Spleen (tissue), 7 donors: ENCODE measurements around the gene CCNB3.

Experiments used
- POLR2A ChIP-seq, 3 donors: fragments of 450-650 bp; IDR thresholded peaks; one replicate each; pipeline ENCODE4 v1.5.1; 2017; ENCODE audit warnings: antibody characterized with exemption in 3 of 3, mild to moderate bottlenecking in 1 of 3
- POLR2AphosphoS5 ChIP-seq, 3 donors: sonication (generic); formaldehyde crosslinking; IDR thresholded peaks; one replicate each; pipeline ENCODE4 v1.5.1; 2017; ENCODE audit warnings: antibody characterized with exemption in 3 of 3
- TF ChIP-seq, protein P1 (sequence below), 11 experiments: fragments of 200-600 bp in 7 of 11; fragments of 450-650 bp in 4 of 11; sonication (generic) in 4 of 11; IDR thresholded peaks in 8 of 11; conservative IDR thresholded peaks in 3 of 11; 1 replicate in 7 of 11; 2 replicates in 4 of 11; pipeline versions ENCODE4 v1.4.0 to v1.8.0; 2016 to 2021; ENCODE audit warnings: antibody characterized with exemption in 11 of 11, inconsistent platforms in 4 of 11, mild to moderate bottlenecking in 1 of 11
- donor health status: DM: no; HTN: no; CAD: no; lungs with moderate emphysema.
- donor health status: DM: no; HTN: no; CAD: no.
- donor health status: DM: no; HTN: no; CAD: no.

- TF ChIP-seq POLR2A (IDR thresholded peaks at IDR 0.05) (no peak), POLR2AphosphoS5 (IDR thresholded peaks at IDR 0.05) (no peak)
- TF ChIP-seq, protein P1, sequence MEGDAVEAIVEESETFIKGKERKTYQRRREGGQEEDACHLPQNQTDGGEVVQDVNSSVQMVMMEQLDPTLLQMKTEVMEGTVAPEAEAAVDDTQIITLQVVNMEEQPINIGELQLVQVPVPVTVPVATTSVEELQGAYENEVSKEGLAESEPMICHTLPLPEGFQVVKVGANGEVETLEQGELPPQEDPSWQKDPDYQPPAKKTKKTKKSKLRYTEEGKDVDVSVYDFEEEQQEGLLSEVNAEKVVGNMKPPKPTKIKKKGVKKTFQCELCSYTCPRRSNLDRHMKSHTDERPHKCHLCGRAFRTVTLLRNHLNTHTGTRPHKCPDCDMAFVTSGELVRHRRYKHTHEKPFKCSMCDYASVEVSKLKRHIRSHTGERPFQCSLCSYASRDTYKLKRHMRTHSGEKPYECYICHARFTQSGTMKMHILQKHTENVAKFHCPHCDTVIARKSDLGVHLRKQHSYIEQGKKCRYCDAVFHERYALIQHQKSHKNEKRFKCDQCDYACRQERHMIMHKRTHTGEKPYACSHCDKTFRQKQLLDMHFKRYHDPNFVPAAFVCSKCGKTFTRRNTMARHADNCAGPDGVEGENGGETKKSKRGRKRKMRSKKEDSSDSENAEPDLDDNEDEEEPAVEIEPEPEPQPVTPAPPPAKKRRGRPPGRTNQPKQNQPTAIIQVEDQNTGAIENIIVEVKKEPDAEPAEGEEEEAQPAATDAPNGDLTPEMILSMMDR (IDR thresholded peaks at IDR 0.05 in 8 of 11, conservative IDR thresholded peaks at IDR 0.05 in 3 of 11), result no peak
These were observed 34.8 kb upstream of the CCNB3 start for GRCh38 chrX:50169717-50170116.
